ENCODE measurements around the gene CNTN4.

- TF ChIP-seq ATF1 (CRISPR knock-in tag; IDR thresholded peaks at IDR 0.05) (no peak), CTCF (IDR thresholded peaks at IDR 0.05) (no peak)
Measured at GRCh38 chr3:2837910-2838309, 739.2 kb downstream of the CNTN4 start.
